Measurements from ENCODE around the gene COL6A3.

The COL6A3 gene

DNA sequence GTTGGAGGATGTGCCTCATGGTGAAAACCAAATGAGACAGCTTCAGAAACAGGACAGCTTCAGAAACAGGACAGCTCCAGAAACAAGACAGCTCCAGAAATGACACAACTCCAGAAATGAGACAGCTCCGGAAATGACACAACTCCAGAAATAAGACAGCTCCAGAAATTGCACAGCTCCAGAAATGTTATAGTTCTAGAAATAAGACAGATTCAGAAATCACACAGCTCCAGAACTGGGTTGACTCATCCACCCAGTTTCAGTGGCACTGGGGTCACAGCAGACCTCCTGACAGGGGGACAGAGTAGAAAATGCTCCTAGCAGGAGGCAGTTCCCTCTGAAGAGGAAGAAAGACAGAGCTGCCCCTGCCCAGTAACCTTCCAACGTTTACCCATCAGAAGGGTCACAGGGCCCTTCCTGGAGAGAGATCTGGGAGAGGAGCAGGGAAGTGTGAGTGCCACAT is 26.9 kb upstream of the COL6A3 start:
- H3K36me3 ChIP-seq: no peaks in the 10 kb centered on the region
- H3K4me1 ChIP-seq (ENCODE audit: control insufficient read depth in 1 of 2, insufficient read depth in 1 of 2, low read depth in 1 of 2, low read length in 1 of 2): no peaks in the 10 kb centered on the region
- no peak overlapping the region for H3K27ac ChIP-seq
- H3K9me3 ChIP-seq: no peaks in the 10 kb centered on the region
- TF ChIP-seq, protein P1, sequence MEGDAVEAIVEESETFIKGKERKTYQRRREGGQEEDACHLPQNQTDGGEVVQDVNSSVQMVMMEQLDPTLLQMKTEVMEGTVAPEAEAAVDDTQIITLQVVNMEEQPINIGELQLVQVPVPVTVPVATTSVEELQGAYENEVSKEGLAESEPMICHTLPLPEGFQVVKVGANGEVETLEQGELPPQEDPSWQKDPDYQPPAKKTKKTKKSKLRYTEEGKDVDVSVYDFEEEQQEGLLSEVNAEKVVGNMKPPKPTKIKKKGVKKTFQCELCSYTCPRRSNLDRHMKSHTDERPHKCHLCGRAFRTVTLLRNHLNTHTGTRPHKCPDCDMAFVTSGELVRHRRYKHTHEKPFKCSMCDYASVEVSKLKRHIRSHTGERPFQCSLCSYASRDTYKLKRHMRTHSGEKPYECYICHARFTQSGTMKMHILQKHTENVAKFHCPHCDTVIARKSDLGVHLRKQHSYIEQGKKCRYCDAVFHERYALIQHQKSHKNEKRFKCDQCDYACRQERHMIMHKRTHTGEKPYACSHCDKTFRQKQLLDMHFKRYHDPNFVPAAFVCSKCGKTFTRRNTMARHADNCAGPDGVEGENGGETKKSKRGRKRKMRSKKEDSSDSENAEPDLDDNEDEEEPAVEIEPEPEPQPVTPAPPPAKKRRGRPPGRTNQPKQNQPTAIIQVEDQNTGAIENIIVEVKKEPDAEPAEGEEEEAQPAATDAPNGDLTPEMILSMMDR (IDR thresholded peaks at IDR 0.05): no peak
- no peak overlapping the region for H3K4me3 ChIP-seq (ENCODE audit: low read depth in 1 of 2, low read length in 1 of 2)
- peaks cover under 1% of the 10 kb centered on the region for H3K27me3 ChIP-seq

DNA sequence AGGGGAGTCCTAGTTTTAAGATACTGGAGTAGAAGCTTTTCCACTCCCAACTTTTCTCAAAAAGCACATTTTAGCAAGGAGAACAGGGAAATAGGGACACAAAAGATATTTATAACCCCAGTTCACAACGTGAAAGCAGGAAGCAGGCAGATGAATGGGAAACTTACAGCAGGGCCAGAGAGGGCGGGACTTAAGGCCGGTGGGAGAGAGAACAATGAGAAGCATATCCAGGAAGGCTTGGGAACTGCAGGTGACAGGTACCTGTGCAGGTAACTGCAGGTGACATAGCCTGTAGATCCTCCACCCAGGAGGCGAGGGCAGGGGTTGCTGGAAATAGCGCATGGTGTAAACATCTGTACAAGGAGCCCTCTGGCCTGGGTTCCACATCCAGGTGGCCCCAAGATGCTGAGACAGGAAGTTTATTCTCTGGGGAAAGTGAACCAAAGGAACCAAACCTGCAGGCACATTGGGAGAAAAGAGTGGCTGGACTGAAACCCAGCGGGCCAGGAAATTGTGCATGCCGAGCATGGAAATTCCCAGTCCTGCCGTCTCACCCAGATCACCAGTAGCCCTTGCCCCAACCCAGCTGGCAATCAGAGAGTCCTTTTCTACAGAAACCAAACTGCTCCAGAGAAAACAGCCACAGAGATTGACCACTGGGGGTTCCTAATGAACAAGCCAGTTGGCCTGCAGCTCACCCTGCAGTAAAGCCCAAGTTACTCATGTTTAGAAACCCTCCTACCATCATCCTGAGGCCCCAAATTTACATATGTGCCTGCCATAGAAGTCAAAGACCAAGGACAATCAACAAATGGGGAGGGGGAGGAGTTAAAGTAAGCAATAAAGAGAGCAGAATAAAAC is 24.3 kb upstream of the COL6A3 start:
- H3K4me3 ChIP-seq (ENCODE audit: low read depth in 1 of 2, low read length in 1 of 2): no peak overlapping the region
- no peak overlapping the region for H3K27ac ChIP-seq
- no peaks in the 10 kb centered on the region for H3K9me3 ChIP-seq
- H3K4me1 ChIP-seq (ENCODE audit: control insufficient read depth in 1 of 2, insufficient read depth in 1 of 2, low read depth in 1 of 2, low read length in 1 of 2): peaks cover 0 to 5% of the 10 kb centered on the region in 2 experiments
- no peaks in the 10 kb centered on the region for H3K36me3 ChIP-seq
- H3K27me3 ChIP-seq: peaks cover 26% of the 10 kb centered on the region
- TF ChIP-seq, protein P1 (IDR thresholded peaks at IDR 0.05): no peak

DNA sequence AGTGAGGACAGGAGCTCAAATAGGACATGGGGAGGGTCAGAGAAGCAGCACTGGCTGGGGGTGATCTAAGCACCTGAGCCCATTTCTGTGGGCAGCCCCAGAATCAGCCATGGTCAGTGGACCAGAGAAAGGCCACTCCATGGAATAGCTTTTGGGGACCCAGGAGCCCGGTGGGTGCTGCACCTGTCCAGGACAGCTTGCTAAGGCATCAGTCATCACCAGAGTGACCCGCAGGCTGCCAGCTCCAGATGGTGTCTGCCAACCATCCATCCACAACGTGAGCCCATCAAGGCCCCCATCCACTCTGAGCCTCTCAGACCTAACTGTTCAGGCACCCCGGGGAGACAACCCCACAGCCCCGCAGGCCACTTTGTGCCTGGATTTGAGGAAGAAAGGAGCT is 23.6 kb upstream of the COL6A3 start:
- Histone ChIP-seq H3K27me3 (peaks cover 26% of the 10 kb centered on the region), H3K4me1 (ENCODE audit: control insufficient read depth in 1 of 2, insufficient read depth in 1 of 2, low read depth in 1 of 2, low read length in 1 of 2) (peaks cover 0 to 5% of the 10 kb centered on the region in 2 experiments), H3K36me3 (no peaks in the 10 kb centered on the region), H3K9me3 (no peaks in the 10 kb centered on the region), H3K27ac (no peak overlapping the region), H3K4me3 (ENCODE audit: low read depth in 1 of 2, low read length in 1 of 2) (no peak overlapping the region)
- TF ChIP-seq, protein P1 (IDR thresholded peaks at IDR 0.05): no peak

DNA sequence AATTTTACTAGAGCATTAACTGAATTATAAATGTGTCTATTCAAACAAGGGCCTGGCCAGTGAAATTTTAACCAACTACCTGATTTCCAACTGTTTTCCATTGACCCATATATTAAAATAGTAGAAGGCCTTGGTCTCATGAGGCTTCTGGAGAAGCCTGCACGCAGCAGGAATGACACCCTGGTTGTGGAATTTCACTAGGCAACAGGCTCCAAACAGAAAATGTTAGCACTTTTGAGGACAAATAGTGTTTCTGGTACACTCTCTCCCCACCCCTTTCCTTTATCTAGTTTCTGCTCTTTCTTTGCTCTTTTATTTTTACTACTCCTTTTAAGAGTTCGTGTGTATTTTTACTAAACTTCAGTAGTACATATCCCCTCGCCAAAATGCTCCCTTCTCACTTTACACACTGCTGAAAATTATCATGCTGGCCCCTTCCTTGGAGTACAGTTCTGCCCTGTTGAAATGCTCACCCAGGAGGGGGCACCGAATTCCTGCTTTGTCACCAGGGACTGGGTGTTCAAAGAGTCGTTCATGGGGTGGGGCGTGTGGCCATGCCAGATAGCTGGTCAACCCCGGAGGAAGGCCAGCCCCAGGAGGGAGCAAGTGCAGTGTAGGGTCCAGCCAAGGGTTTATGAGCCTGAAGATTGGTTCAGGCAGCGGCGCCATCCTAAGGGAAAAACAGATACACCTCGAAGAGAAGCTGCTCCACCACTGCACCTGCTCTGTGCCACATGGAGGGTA is 22.1 kb upstream of the COL6A3 start:
- Histone ChIP-seq H3K9me3 (no peaks in the 10 kb centered on the region), H3K27ac (no peak overlapping the region), H3K4me3 (ENCODE audit: low read depth in 1 of 2, low read length in 1 of 2) (no peak overlapping the region), H3K27me3 (peaks cover 31% of the 10 kb centered on the region), H3K36me3 (no peaks in the 10 kb centered on the region), H3K4me1 (ENCODE audit: control insufficient read depth in 1 of 2, insufficient read depth in 1 of 2, low read depth in 1 of 2, low read length in 1 of 2) (peaks cover 0 to 5% of the 10 kb centered on the region in 2 experiments)
- TF ChIP-seq, protein P1 (IDR thresholded peaks at IDR 0.05): no peak

DNA sequence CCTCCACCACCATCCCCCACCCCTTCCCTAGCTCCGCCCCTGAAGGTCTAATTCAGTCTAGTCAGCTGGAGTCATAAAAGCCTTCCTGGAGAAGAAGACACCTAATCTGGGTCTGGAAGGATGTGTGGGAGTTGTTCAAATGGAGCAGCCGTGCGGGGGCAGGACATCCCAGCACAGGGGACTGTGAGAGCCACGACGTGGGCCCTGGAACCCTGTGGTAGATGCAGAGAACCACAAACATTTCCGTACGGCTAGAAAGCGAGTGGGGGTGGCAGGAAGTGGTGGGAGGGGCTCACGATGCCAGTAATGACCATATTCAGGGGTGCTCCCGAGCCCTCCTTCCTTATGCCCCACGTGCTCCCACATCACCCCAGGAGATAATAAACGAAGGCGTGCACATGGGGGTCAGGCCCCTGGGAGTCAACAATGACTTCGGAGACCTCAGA is 20.9 kb upstream of the COL6A3 start:
- TF ChIP-seq, protein P1 (IDR thresholded peaks at IDR 0.05): no peak
- H3K9me3 ChIP-seq: no peaks in the 10 kb centered on the region
- peaks cover 0 to 5% of the 10 kb centered on the region in 2 experiments for H3K4me1 ChIP-seq (ENCODE audit: control insufficient read depth in 1 of 2, insufficient read depth in 1 of 2, low read depth in 1 of 2, low read length in 1 of 2)
- no peak overlapping the region for H3K27ac ChIP-seq
- H3K27me3 ChIP-seq: peaks cover 31% of the 10 kb centered on the region
- no peak overlapping the region for H3K4me3 ChIP-seq (ENCODE audit: low read depth in 1 of 2, low read length in 1 of 2)
- no peaks in the 10 kb centered on the region for H3K36me3 ChIP-seq

Measured in neutrophil (primary cell).